ENCODE data around the gene ZC3H8.

Gene ZC3H8

GRCh38 chr2:112162956-112163355, 91.9 kb downstream of the ZC3H8 start:
- no peak for DNase-seq

DNA sequence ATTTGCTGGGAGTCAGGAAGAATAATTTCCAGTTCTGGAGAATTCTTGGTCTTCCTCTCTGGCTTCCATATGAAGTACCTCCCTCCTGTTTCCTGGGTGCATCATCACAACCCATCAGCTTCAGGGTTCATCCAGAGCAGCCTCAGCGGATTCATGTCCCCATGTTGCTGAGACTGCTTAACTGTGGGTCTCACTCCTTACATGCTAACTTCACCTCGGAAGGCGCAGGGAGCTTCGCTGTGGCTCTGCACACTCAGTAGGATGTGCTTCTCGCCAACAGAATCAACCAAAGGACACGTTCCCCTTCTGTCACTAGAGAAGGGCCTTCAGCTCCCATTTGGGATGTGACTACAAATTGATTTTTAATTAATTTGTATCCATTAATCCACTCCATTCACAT, 92.5 kb downstream of the ZC3H8 start:
- DNase-seq: no peak

All from C1 segment of cervical spinal cord (tissue), 14 donors.